ENCODE data around the gene PPP1CC.
"Not testable (repeated sequence)": the region's sequence is repeated elsewhere in the genome, so short reads cannot be mapped to it uniquely, and the experiment has no call there.

Gene PPP1CC

GRCh38 chr12:110742718-110743570 lies at the start of gene PPP1CC:
Gene PPP1CC, minus strand, starts transcription at chr12:110742891. Its CDS starts 184 bp downstream, at chr12:110742707.
- peak; percentile 96 for DNase-seq

GRCh38 chr12:110791589-110791988 lies 48.9 kb upstream of the PPP1CC start:
- peak; percentile 21 for DNase-seq

GRCh38 chr12:110790301-110790700 lies 47.6 kb upstream of the PPP1CC start:
- DNase-seq: no peak

GRCh38 chr12:110786012-110786411 lies 43.3 kb upstream of the PPP1CC start:
- no peak for DNase-seq

- DNase-seq: no peak
These were observed 42.5 kb upstream of the PPP1CC start for GRCh38 chr12:110785240-110785639.

GRCh38 chr12:110782922-110783321 lies 40.2 kb upstream of the PPP1CC start:
- no peak for DNase-seq

GRCh38 chr12:110782094-110782493 lies 39.4 kb upstream of the PPP1CC start:
- no peak for DNase-seq

- peak; percentile 67 for DNase-seq
These were observed 37.8 kb upstream of the PPP1CC start for GRCh38 chr12:110780448-110780847.

- DNase-seq: no peak
These were observed 36.3 kb upstream of the PPP1CC start for GRCh38 chr12:110778833-110779577.

- peak; percentile 86 for DNase-seq
These were observed 33.7 kb upstream of the PPP1CC start for GRCh38 chr12:110776410-110776809.

GRCh38 chr12:110775997-110776396 lies 33.3 kb upstream of the PPP1CC start:
- peak; percentile 15 for DNase-seq

- DNase-seq: no peak
These were observed 32.1 kb upstream of the PPP1CC start for GRCh38 chr12:110774824-110775223.

- DNase-seq: no peak
These were observed 26.3 kb upstream of the PPP1CC start for GRCh38 chr12:110768960-110769359.

GRCh38 chr12:110767863-110768262 lies 25.2 kb upstream of the PPP1CC start:
- DNase-seq: no peak

GRCh38 chr12:110766311-110767154 lies 23.8 kb upstream of the PPP1CC start:
- DNase-seq: no peak

- DNase-seq: not testable (repeated sequence)
These were observed 22.9 kb upstream of the PPP1CC start for GRCh38 chr12:110765572-110765971.

- no peak for DNase-seq
These were observed 22.4 kb upstream of the PPP1CC start for GRCh38 chr12:110765111-110765510.

GRCh38 chr12:110763583-110763982 lies 20.9 kb upstream of the PPP1CC start:
- no peak for DNase-seq

- no peak for DNase-seq
These were observed 20.2 kb upstream of the PPP1CC start for GRCh38 chr12:110762891-110763290.

GRCh38 chr12:110760204-110760609 lies 17.5 kb upstream of the PPP1CC start:
- DNase-seq: no peak

- DNase-seq: no peak
These were observed 16.2 kb upstream of the PPP1CC start for GRCh38 chr12:110758922-110759321.

- DNase-seq: no peak
These were observed 13.9 kb upstream of the PPP1CC start for GRCh38 chr12:110756611-110757010.
